Tibial artery (tissue), 4 donors: ENCODE data around the gene IDH3B.

Source experiments
- DNase-seq, 2 donors: peaks; one replicate each; pipeline ENCODE4 v3.0.0-alpha.2; 2019
- H3K27ac ChIP-seq, 2 donors: fragments of 200-600 bp; sonication (generic) in 1 of 2; 1 replicate in 1 of 2; 2 replicates in 1 of 2; pipeline ENCODE4 v1.5.1; 2018 to 2019; ENCODE audit warnings: mild to moderate bottlenecking in 1 of 2
- H3K27me3 ChIP-seq, 2 donors: fragments of 200-600 bp; sonication (generic) in 1 of 2; one replicate each; pipeline versions ENCODE4 v1.5.1 to v1.6.0; 2016 to 2019
- H3K36me3 ChIP-seq, 3 donors: fragments of 200-600 bp; sonication (generic) in 2 of 3; one replicate each; pipeline ENCODE4 v1.5.1; 2016 to 2019; ENCODE audit warnings: mild to moderate bottlenecking in 2 of 3
- H3K4me1 ChIP-seq, 4 donors: fragments of 200-600 bp; sonication (generic) in 2 of 4; 1 replicate in 3 of 4; 2 replicates in 1 of 4; pipeline ENCODE4 v1.5.1; 2016 to 2019
- H3K4me3 ChIP-seq, 2 donors: fragments of 200-600 bp; sonication (generic) in 1 of 2; 1 replicate in 1 of 2; 2 replicates in 1 of 2; pipeline ENCODE4 v1.5.1; 2018 to 2019; ENCODE audit warnings: mild to moderate bottlenecking in 2 of 2
- H3K9me3 ChIP-seq, 3 donors: fragments of 200-600 bp; sonication (generic) in 1 of 3; one replicate each; pipeline ENCODE4 v1.5.1; 2016 to 2019
- CTCF ChIP-seq, 2 experiments: fragments of 200-600 bp in 1 of 2; fragments of 450-650 bp in 1 of 2; IDR thresholded peaks; one replicate each; pipeline ENCODE4 v1.5.1; 2017 to 2019; ENCODE audit warnings: antibody characterized with exemption in 2 of 2, mild to moderate bottlenecking in 1 of 2, moderate library complexity in 1 of 2
- intact Hi-C: fragments of 100-400 bp; cut with DNase I; formaldehyde crosslinking; loops from one replicate; pipeline ENCODE4 v1.15.0; 2023; ENCODE audit warnings: low total_unique reads

Gene IDH3B

GRCh38 chr20:2651772-2652723 lies 12.0 kb downstream of the IDH3B start, which contains the start of gene NOP56:
TSS of gene NOP56 (plus strand) at chr20:2652632. CDS start at chr20:2652661, 29 bp downstream.
- TF ChIP-seq CTCF (IDR thresholded peaks at IDR 0.05), result no peak
- no peaks in the 10 kb centered on the region for H3K27me3 ChIP-seq
- peak within 1 kb of the TSS; percentile 82 to 89 for H3K27ac ChIP-seq
- H3K9me3 ChIP-seq, result no peaks in the 10 kb centered on the region
- H3K4me3 ChIP-seq, result peak within 1 kb of the TSS; percentile 66 to 84
- H3K36me3 ChIP-seq, result peaks cover 30 to 37% (median 30%) of the 10 kb centered on the region in 3 donors
- peak; percentile 85 to 94 for DNase-seq
- intact Hi-C loops, result loop anchor here (2.0 to 10.0 kb wide), 4 partner anchors 41 to 1185 kb away; partner anchors contain the start of genes EBF4, NSFL1C and SNRPB
- H3K4me1 ChIP-seq, result peaks cover 0 to 21% (median 13%) of the 10 kb centered on the region in 4 donors

GRCh38 chr20:2643708-2644107 lies 20.3 kb downstream of the IDH3B start:
- peaks cover 0 to 5% (median 0%) of the 10 kb centered on the region in 3 donors for H3K36me3 ChIP-seq
- H3K9me3 ChIP-seq, result no peaks in the 10 kb centered on the region
- intact Hi-C loops, result no loop called here
- no peak for TF ChIP-seq CTCF (IDR thresholded peaks at IDR 0.05)
- H3K27me3 ChIP-seq, result no peaks in the 10 kb centered on the region
- DNase-seq, result no peak
- H3K4me3 ChIP-seq, result no peak overlapping the region
- H3K27ac ChIP-seq, result no peak overlapping the region
- no peaks in the 10 kb centered on the region for H3K4me1 ChIP-seq

GRCh38 chr20:2640899-2641298 lies 23.1 kb downstream of the IDH3B start:
- peaks cover 0 to 5% (median 0%) of the 10 kb centered on the region in 3 donors for H3K36me3 ChIP-seq
- H3K4me3 ChIP-seq, result no peak overlapping the region
- intact Hi-C loops, result no loop called here
- no peak for TF ChIP-seq CTCF (IDR thresholded peaks at IDR 0.05)
- H3K27me3 ChIP-seq, result no peaks in the 10 kb centered on the region
- H3K4me1 ChIP-seq, result no peaks in the 10 kb centered on the region
- H3K27ac ChIP-seq, result no peak overlapping the region
- H3K9me3 ChIP-seq, result no peaks in the 10 kb centered on the region
- no peak for DNase-seq

GRCh38 chr20:2640260-2640659 lies 23.8 kb downstream of the IDH3B start:
- Histone ChIP-seq H3K4me3 (no peak overlapping the region), H3K36me3 (peaks cover 0 to 5% (median 0%) of the 10 kb centered on the region in 3 donors), H3K4me1 (no peaks in the 10 kb centered on the region), H3K27ac (no peak overlapping the region), H3K9me3 (no peaks in the 10 kb centered on the region), H3K27me3 (peaks cover 0 to 1% of the 10 kb centered on the region in 2 donors)
- intact Hi-C loops, result no loop called here
- no peak for TF ChIP-seq CTCF (IDR thresholded peaks at IDR 0.05)
- DNase-seq, result no peak

GRCh38 chr20:2637246-2637645 lies 26.8 kb downstream of the IDH3B start:
- H3K4me3 ChIP-seq, result no peak overlapping the region
- intact Hi-C loops, result no loop called here
- no peak for DNase-seq
- peaks cover 0 to 4% of the 10 kb centered on the region in 2 donors for H3K27me3 ChIP-seq
- no peak overlapping the region for H3K27ac ChIP-seq
- H3K4me1 ChIP-seq, result no peaks in the 10 kb centered on the region
- no peak for TF ChIP-seq CTCF (IDR thresholded peaks at IDR 0.05)
- no peaks in the 10 kb centered on the region for H3K36me3 ChIP-seq
- no peaks in the 10 kb centered on the region for H3K9me3 ChIP-seq
